Large intestine (tissue), 3 donors: ENCODE measurements around the gene GAL3ST3. TPM values are rescaled to one million over a fixed set of nuclear protein-coding genes. Genes with fewer than 3 reads are reported as not detected.

Experiments
- DNase-seq, 2 donors: peaks; one replicate each; pipeline versions ENCODE4 v3.0.0 to v3.0.0-alpha.2; 2013
- H3K27ac ChIP-seq: one replicate; pipeline ENCODE4 v1.5.1; 2013; ENCODE audit warnings: low read length
- H3K27me3 ChIP-seq: 2 replicates; pipeline ENCODE4 v1.6.1; 2013; ENCODE audit warnings: low read length; ENCODE audit not compliant: control insufficient read depth, insufficient read depth
- H3K36me3 ChIP-seq: 2 replicates; pipeline ENCODE4 v1.6.1; 2013; ENCODE audit warnings: low read length; ENCODE audit not compliant: control insufficient read depth, insufficient read depth
- H3K4me1 ChIP-seq: one replicate; pipeline ENCODE4 v1.6.1; 2013; ENCODE audit warnings: low read length; ENCODE audit not compliant: control insufficient read depth, insufficient read depth
- H3K4me3 ChIP-seq: one replicate; pipeline ENCODE4 v1.5.1; 2013; ENCODE audit warnings: low read length
- H3K9me3 ChIP-seq: one replicate; pipeline ENCODE4 v1.6.1; 2013; ENCODE audit warnings: mild to moderate bottlenecking, low read depth, low read length, moderate library complexity; ENCODE audit not compliant: control insufficient read depth
- WGBS: methylation state at CpG from one replicate; pipeline ENCODE4 v1.1.5; 2013; ENCODE audit warnings: low lambda C conversion rate; ENCODE audit not compliant: insufficient coverage; 5-methylcytosine and 5-hydroxymethylcytosine counted together
- polyA plus RNA-seq: library from polyadenylated mRNA; unstranded; fragments of 120-200 nt; gene quantifications from one replicate; pipeline ENCODE4 v1.2.1, GENCODE V29; 2013

GAL3ST3 gene
- polyA plus RNA-seq, 1 donor = 0.39 TPM

DNA sequence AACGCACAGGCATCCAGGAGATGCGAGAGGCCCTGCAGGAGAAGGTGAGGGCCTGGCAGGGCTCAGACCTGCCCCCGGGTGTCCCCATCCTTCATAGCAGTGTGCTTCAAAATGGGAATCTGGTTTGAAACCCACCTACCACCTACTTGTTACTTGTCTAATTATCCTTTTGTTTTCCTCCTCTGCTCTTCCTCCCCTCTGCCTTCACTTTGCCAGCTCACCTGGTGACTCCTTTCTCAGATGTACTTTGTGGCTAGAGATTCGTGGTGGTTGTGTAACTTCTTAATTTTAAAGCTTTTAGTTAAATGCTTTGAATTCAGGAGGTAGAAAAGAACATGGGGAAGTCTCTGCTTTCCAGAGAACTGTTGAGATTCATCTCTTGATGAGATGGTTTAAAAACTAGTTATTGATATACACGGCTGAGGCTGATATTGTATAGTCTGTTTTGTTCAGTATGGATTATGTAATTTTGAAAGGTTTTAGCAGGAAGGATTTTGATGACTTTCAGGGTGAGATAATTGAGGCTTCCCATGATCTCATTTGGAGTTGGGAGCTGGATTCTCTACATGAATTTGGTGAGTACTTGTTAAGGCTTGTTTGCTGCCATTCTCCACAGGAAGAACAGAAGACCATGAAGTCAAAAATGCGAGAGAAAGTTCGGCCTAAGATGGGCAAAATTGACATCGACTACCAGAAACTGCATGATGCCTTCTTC lies 11.2 kb upstream of the GAL3ST3 start:
- H3K36me3 ChIP-seq = peaks cover 89% of the 10 kb centered on the region
- no peaks in the 10 kb centered on the region for H3K4me1 ChIP-seq
- no peaks in the 10 kb centered on the region for H3K27me3 ChIP-seq
- DNase-seq = no peak
- no CpG with 5 or more reads among the region's 8 CpGs for WGBS
- H3K27ac ChIP-seq = no peak overlapping the region
- H3K4me3 ChIP-seq = no peak overlapping the region
- no peaks in the 10 kb centered on the region for H3K9me3 ChIP-seq

DNA sequence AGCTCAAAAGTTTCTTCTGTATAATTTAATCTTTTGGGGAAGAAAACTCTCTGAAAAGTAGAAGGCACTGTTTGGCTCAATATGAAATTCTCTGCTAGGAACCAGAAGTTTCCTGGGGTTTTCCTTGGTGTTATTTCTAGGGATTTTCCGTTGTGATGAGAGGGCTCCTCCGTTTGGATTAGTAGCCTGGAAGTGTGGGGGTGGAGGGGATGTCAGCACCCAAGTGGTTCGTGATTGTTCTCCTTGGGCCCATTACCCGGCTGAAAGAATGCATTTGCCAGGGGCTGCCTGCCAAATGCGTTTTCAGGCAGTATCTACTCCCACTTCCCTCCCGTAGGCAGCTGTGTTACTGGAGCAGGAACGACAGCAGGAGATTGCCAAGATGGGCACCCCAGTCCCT lies 7.5 kb upstream of the GAL3ST3 start:
- Histone ChIP-seq H3K27me3 (no peaks in the 10 kb centered on the region), H3K36me3 (peaks cover 72% of the 10 kb centered on the region)

DNA sequence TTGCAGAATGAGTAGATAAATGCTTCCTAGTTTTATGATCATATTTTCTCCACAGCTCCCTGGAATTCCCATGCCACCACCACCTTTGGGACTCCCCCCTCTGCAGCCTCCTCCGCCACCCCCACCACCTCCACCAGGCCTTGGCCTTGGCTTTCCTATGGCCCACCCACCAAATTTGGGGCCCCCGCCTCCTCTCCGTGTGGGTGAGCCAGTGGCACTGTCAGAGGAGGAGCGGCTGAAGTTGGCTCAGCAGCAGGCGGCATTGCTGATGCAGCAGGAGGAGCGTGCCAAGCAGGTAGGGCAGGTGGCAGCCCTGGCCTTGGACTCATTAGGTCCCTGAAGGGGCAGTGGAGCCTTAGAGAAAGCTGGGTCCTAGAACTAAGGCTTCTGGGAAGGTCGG lies 6.1 kb upstream of the GAL3ST3 start:
- Histone ChIP-seq H3K9me3 (no peaks in the 10 kb centered on the region), H3K4me3 (no peak overlapping the region), H3K4me1 (peaks cover 16% of the 10 kb centered on the region), H3K36me3 (peaks cover 57% of the 10 kb centered on the region), H3K27me3 (no peaks in the 10 kb centered on the region), H3K27ac (no peak overlapping the region)
- DNase-seq = no peak
- WGBS = no CpG with 5 or more reads among the region's 7 CpGs

More for the DNA sequence above, 7.5 kb upstream of the GAL3ST3 start:
- Histone ChIP-seq H3K4me1 (peaks cover 7% of the 10 kb centered on the region), H3K9me3 (no peaks in the 10 kb centered on the region), H3K4me3 (no peak overlapping the region), H3K27ac (no peak overlapping the region)
- no CpG with 5 or more reads among the region's 7 CpGs for WGBS
- DNase-seq = no peak

DNA sequence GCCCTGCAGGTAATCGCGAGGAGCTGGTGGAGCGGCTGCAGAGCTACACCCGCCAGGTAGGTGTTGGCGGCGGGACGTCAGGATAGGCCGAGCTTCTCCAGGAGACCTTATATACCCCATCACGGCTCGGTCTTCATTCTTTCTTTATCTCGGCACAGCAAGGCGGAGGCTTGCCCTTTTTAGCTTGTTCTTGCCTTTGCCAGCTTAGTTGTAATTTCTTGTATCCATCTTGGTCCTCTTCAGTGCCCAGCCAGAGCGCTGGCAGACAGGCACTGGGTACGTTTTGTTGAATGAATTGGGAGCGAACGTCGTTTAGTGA lies 3.7 kb upstream of the GAL3ST3 start:
- no CpG with 5 or more reads among the region's 17 CpGs for WGBS
- H3K4me1 ChIP-seq = peaks cover 16% of the 10 kb centered on the region
- H3K27ac ChIP-seq = peak overlapping the region; percentile 82
- peak overlapping the region; percentile 88 for H3K4me3 ChIP-seq
- no peak for DNase-seq
- H3K9me3 ChIP-seq = no peaks in the 10 kb centered on the region
- peaks cover 35% of the 10 kb centered on the region for H3K36me3 ChIP-seq
- H3K27me3 ChIP-seq = peaks cover 16% of the 10 kb centered on the region

DNA sequence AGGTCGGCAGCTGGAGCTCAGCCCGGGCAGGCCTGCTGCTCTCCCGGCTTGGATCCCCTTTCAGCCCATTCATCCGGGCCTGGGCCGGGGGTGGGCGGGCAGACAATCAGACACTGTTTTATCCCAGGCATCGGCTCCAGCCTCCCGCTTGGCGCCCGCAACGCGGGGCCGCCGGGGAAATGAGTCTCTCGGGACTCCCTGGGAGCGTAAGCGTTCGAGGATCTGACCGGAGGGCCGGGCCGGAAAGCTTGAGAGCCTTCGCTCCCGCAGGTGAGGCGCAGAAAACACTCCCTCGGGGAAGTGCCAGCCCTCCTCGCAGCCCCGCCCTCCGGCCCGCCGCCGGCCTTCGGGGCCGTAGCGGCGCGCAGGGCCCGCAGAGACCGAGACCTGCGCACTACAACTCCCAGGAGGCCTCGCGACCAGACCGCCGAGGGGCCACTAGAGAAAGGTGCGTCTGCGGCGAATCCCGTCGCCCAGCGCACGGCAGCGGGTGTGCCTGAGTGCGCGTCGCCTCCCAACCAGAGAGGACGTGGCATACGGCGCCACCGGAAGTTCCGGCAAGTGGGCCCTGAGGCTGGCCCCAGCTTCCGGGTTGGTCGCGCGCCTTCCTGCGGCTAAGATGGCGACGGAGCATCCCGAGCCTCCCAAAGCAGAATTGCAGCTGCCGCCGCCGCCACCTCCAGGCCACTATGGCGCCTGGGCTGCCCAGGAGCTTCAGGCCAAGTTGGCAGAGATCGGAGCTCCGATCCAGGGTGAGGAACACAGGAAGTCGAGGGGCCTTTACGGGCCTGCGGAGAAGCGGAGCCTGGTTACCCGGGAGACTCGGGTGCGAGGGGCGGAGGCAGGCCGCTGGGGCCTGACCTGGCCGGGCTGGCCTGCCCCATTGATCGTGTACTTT lies 3.1 kb upstream of the GAL3ST3 start, which contains the start of gene SF3B2:
Gene SF3B2 (plus strand): TSS at position 599 of the 898 bp plus-strand sequence. CDS start 21 bp downstream, at position 620.
- H3K36me3 ChIP-seq = peaks cover 30% of the 10 kb centered on the region
- peak within 1 kb of the TSS; percentile 88 for H3K4me3 ChIP-seq
- H3K27me3 ChIP-seq = peaks cover 18% of the 10 kb centered on the region
- H3K4me1 ChIP-seq = peaks cover 16% of the 10 kb centered on the region
- no CpG with 5 or more reads among the region's 84 CpGs for WGBS
- H3K9me3 ChIP-seq = no peaks in the 10 kb centered on the region
- DNase-seq = peak; percentile 100
- H3K27ac ChIP-seq = peak within 1 kb of the TSS; percentile 87

DNA sequence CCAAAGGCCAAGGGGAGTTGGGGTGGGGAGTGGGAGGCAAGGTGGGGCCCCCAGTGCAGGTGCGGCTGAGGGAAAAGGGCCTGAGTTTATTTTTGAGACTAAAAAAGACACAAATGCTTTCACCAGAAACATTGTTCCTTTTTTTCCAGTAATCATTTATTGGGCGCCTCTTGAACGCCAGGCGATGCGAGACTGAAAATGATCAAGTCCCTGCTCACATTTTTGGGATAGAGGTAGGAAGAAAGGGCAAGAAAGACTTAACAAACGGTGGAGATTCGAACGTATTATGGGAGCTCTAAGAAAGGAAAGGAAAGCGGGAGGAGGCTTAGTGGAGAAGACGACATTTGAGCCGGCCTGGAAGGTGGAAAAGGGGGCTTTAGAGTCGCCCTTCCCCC lies 2.4 kb upstream of the GAL3ST3 start:
- peaks cover 23% of the 10 kb centered on the region for H3K36me3 ChIP-seq
- 40% methylated on average over 1 of the region's 12 CpGs for WGBS
- H3K4me3 ChIP-seq = peak overlapping the region; percentile 46
- H3K27me3 ChIP-seq = peaks cover 18% of the 10 kb centered on the region
- H3K9me3 ChIP-seq = no peaks in the 10 kb centered on the region
- no peak for DNase-seq
- H3K4me1 ChIP-seq = peaks cover 20% of the 10 kb centered on the region
- peak overlapping the region; percentile 87 for H3K27ac ChIP-seq

DNA sequence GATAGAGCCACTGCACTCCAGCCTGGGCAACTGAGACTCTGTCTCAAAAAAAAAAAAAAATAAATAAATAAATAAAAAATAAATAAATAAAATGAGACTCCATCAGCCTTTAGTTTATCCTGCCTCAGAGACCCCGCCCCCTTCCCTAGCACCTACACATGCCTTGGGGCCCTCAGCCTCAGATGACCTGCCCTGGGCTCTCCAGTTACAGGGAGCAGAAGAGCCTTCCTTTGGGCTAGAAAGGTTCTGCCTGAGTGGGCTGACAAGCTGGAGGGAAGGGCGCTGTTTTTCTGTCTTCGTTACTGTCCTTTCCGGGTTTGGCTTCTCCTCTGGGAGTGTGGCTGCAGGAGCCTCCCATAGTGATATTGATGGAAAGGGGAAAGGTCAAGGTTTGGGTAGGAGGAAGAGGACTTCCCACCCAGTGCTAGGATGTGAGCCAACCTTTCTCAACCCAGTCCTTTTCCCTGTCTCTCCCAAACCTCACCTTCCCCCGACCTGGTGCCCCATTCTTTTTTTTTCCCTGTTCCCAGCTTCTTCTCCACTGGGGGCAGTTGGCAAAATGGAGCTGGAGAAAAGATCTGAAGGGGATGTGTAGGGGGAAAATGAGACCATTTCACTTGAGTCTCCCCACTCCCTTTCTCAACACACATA lies 1.7 kb upstream of the GAL3ST3 start:
- peak overlapping the region; percentile 87 for H3K27ac ChIP-seq
- WGBS = no CpG with 5 or more reads among the region's 5 CpGs
- no peak for DNase-seq

DNA sequence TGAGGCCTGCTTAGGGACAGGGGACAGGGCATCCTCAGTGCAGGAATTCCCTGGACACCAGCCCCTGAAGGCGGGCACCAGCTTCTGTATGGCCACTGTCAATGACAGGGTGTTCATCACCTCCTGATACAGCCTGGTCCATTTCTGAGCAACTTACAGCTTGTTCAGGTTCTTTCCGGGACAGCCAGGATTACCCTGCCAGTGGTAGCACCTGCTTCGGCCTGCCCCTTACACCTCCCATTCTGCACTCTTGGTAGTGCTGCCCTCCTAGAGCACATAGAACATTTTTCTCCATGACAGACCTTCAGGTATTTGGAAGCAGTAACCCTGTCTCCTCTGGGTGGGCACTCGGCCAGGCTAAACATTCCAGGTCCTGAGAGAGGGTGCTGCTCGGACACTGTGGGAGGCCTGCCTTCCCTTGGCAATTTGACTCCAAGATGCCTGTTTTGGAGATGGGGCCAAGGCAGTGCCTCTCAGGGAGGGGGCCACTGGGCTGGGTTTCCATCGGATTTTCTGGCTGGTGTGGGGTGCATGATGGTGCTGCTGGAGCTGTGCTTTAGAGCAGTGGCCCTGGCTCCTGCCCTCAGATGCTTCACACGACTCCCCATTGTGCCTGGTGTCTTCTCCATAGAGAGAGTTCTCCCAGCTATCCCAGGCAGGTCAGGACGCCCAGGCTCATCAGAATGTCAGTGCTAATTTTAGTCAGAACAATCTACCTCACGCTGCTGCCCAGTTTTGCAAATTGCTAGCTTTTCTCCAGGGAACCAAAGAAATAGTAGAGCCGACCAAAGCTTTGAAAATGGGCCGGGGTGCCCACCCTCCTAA lies 1.2 kb downstream of the GAL3ST3 start:
- no peak for DNase-seq
- H3K27me3 ChIP-seq = peaks cover 18% of the 10 kb centered on the region
- no peaks in the 10 kb centered on the region for H3K36me3 ChIP-seq
- WGBS = no CpG with 5 or more reads among the region's 11 CpGs
- peaks cover 4% of the 10 kb centered on the region for H3K9me3 ChIP-seq
- H3K4me3 ChIP-seq = no peak overlapping the region
- no peak overlapping the region for H3K27ac ChIP-seq
- H3K4me1 ChIP-seq = peaks cover 21% of the 10 kb centered on the region

More for the DNA sequence above, 1.7 kb upstream of the GAL3ST3 start:
- peaks cover 27% of the 10 kb centered on the region for H3K4me1 ChIP-seq
- H3K27me3 ChIP-seq = peaks cover 18% of the 10 kb centered on the region
- no peak overlapping the region for H3K4me3 ChIP-seq
- peaks cover 18% of the 10 kb centered on the region for H3K36me3 ChIP-seq
- H3K9me3 ChIP-seq = no peaks in the 10 kb centered on the region

DNA sequence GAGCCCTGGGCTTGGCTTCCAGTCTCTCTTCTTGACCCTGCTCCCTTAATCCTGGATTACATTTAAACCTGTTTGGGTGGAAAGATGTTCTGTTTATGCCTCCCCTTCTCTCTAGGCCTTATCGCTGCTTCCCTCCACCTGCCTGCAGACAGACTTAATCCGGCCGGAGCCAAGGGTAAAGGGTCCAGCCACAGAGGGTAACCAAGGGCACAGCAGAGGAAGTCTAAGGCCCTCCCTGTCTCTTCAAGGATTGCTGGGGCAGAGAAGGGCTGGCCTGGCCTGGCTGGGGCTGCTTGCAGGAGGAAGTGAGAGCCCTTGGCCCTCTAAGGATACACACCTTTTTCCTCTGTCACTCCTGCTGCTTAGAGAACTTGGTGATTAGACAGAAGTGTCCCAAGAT lies 2.1 kb downstream of the GAL3ST3 start:
- peaks cover 4% of the 10 kb centered on the region for H3K9me3 ChIP-seq
- H3K27ac ChIP-seq = no peak overlapping the region
- DNase-seq = no peak
- H3K4me3 ChIP-seq = no peak overlapping the region
- peaks cover 21% of the 10 kb centered on the region for H3K4me1 ChIP-seq
- WGBS = no CpG with 5 or more reads among the region's 3 CpGs
- H3K36me3 ChIP-seq = no peaks in the 10 kb centered on the region
- H3K27me3 ChIP-seq = peaks cover 18% of the 10 kb centered on the region
